ENCODE measurements around the gene APBB3.
"Not testable (repeated sequence)": the region's sequence is repeated elsewhere in the genome, so short reads cannot be mapped to it uniquely, and the experiment has no call there.

APBB3 gene

GRCh38 chr5:140564196-140565023, at the start of gene APBB3, which contains the start of gene SLC35A4:
APBB3 (minus strand) TSS chr5:140564598; CDS start chr5:140564245, 353 bp downstream.
SLC35A4 (plus strand) TSS chr5:140564828; CDS start chr5:140567170, 2,342 bp downstream.
- in situ Hi-C loops (cut with MboI; ENCODE audit: low sequenced_read_pairs): no loop called here

GRCh38 chr5:140611020-140611521, 46.7 kb upstream of the APBB3 start:
- in situ Hi-C loops (cut with MboI; ENCODE audit: low sequenced_read_pairs): no loop called here

- in situ Hi-C loops (cut with MboI; ENCODE audit: low sequenced_read_pairs): no loop called here
Measured at GRCh38 chr5:140609126-140609525, 44.7 kb upstream of the APBB3 start.

DNA sequence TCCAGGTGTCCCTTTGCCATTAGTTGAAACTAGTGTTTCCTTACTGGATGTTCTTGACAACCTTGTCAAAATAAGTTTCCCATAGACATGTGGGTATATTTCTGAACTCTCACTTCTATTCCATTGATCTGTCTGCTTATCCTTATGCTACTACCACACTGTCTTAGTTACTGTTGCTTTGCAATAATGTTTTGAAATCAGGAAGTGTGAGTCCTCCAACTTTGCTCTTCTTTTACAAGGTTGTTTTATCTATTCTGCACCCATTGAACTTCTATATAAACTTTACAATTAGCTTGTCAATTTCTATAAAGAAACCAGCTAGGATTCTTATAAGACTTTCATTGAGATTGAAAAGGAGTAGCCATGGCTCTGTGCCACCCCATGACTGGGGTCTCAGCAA, 44.3 kb upstream of the APBB3 start:
- in situ Hi-C loops (cut with MboI; ENCODE audit: low sequenced_read_pairs): no loop called here

DNA sequence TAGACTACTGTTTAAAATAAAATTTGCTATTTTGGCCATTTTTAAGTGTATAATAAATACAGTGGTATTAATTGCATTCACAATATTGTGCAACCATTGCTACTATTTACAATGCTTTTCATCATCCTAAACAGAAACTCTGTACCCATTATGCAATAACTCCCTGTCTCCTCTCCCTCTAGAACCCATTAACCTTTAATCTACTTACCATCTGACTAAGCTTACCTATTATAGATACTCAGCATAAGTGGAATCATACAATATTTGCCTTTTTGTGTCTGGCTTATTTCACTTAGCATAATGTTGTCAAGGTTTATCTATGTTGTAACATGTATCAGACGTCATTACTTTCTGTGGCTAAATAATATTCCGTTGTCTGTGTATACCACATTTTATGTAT, 42.6 kb upstream of the APBB3 start:
- in situ Hi-C loops (cut with MboI; ENCODE audit: low sequenced_read_pairs): no loop called here

DNA sequence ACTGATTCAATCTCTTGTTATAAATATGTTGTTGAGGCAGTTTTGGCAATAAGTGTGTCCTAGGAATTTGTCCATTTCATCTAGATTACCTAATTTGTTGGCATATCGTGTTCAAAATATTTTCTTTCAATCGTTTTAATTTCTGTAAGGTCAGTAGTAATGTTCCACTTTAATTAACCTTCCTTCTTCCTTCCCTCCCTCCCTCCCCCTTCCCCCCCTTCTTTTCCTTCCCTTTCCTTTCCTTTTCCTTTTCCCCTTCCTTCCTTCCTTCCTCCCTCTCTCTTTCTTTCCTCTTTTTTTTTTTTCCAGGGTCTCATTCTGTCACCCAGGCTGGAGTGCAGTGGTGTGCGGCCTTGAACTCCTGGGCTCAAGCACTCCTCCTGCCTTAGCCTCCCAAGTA, 41.5 kb upstream of the APBB3 start:
- in situ Hi-C loops (cut with MboI; ENCODE audit: low sequenced_read_pairs): no loop called here

DNA sequence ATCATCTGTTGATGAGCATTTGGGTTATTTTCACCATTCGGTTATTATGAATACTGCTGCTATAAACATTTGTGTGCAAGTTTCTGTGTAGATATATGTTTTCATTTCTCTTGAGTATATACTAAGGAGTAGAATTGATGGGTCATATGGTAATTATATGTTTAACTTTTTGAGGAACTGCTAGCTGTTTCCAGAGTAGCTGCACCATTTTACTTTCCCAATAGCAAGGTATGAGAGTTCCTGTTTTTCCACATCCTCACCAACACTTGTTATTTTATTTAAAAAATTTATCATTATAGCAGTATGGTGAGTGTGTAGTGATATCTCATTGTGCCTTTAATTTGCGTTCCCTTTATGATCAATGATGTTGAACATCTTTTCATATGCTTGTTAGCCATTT, 39.3 kb upstream of the APBB3 start:
- in situ Hi-C loops (cut with MboI; ENCODE audit: low sequenced_read_pairs): no loop called here

- in situ Hi-C loops (cut with MboI; ENCODE audit: low sequenced_read_pairs): not testable (repeated sequence)
Measured at GRCh38 chr5:140603446-140603698, 39.0 kb upstream of the APBB3 start.

DNA sequence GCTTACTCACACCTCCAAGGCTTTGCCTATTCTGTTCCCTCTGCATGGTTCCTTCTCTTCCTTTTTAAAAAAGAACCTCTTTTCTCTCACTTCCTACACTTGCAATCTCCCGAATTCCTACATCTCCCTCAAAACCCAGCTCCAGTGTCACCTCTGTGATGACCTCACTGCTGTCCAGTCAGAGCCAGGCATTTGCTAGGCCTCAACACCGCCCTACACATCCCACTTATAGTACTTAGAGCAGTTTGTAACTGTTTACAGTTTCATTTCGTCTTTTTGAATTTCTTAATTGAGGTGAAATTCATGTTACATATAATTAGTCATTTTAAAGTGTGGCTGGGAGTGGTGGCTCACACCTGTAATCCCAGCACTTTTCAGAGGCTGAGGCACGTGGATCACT, 37.7 kb upstream of the APBB3 start:
- in situ Hi-C loops (cut with MboI; ENCODE audit: low sequenced_read_pairs): no loop called here

DNA sequence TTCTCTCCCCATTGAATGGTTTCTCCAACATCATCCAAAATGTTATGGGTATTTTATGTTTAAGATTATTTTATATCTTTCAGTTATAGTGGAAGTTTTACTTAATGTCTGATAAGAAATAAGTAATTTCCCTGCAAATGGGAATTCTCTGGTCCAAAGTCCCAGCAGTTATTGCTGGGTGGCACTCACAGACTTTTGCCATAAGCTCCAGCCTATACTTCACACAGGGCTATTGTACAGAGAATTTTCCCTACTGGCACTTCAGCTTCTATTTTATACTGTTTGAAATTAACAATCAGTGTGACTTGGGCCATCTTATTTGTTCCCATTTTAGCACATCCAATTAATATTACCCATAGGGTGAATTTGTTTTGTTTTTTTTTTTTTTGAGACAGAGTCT, 35.7 kb upstream of the APBB3 start:
- in situ Hi-C loops (cut with MboI; ENCODE audit: low sequenced_read_pairs): no loop called here

GRCh38 chr5:140598836-140599235, 34.4 kb upstream of the APBB3 start:
- in situ Hi-C loops (cut with MboI; ENCODE audit: low sequenced_read_pairs): no loop called here

- in situ Hi-C loops (cut with MboI; ENCODE audit: low sequenced_read_pairs): no loop called here
Measured at GRCh38 chr5:140596321-140596741, 31.9 kb upstream of the APBB3 start.

- in situ Hi-C loops (cut with MboI; ENCODE audit: low sequenced_read_pairs): no loop called here
Measured at GRCh38 chr5:140595538-140596300, 31.3 kb upstream of the APBB3 start.

DNA sequence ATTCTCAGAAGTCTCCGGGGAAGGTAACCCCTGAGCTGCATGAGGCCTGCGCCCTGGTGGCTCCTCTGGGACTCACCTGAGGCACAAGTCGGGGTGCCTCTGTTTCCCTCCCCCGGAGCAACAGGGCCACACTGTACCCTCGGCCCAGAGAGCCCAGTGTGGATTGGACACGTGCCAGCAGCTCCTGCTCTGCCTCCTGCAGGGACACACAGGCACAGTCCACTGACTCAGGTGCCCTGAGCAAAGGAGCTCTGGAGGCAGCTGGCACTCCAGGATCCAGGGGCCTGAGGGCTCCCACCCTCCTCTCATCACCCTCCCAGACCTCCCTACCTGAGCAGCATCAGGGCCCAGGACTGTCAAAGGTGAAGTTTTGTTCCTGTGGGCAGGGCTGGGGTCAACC, 29.8 kb upstream of the APBB3 start:
- in situ Hi-C loops (cut with MboI; ENCODE audit: low sequenced_read_pairs): no loop called here

DNA sequence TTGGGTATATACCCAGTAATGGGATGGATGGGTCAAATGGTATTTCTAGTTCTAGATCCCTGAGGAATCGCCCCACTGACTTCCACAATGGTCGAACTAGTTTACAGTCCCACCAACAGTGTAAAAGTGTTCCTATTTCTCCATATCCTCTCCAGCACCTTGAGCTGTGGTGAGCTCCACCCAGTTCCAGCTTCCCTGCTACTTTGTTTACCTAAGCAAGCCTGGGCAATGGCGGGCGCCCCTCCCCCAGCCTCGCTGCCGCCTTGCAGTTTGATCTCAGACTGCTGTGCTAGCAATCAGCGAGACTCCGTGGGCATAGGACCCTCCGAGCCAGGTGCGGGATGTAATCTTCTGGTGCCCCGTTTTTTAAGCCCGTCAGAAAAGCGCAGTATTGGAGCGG, 28.7 kb upstream of the APBB3 start:
- in situ Hi-C loops (cut with MboI; ENCODE audit: low sequenced_read_pairs): not testable (repeated sequence)

DNA sequence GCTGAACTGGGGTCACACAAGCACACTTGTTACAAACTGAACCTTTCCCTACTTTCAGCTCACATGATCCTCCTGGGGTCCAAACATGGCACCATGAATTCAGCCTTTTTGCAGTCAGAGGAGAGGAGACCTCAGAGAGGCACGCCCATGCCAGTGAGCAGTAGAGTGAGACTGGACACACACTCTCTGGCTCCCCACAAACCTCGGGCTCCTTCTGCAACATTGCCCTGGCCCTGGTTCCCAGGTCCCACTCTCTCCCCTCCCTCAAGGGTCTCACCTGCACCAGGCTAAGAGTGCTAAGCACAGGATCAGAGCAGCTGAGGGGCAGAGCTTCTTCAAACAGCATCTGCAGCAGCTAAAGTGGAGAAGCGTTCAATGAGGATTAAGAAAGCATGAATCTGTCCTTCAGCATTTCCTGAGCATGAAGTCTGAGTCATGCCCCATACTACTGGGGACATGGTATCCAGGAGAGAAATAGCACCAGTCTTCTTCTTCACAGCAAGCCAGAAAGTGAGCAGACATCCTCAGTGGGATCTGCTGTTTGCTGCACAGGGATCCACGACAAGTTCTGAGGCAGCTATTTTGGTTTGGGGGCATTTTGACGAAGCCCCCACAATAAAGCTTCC, 27.5 kb upstream of the APBB3 start:
- in situ Hi-C loops (cut with MboI; ENCODE audit: low sequenced_read_pairs): no loop called here

GRCh38 chr5:140590861-140591260, 26.5 kb upstream of the APBB3 start:
- in situ Hi-C loops (cut with MboI; ENCODE audit: low sequenced_read_pairs): no loop called here

GRCh38 chr5:140588311-140589070, 24.1 kb upstream of the APBB3 start:
- in situ Hi-C loops (cut with MboI; ENCODE audit: low sequenced_read_pairs): no loop called here

DNA sequence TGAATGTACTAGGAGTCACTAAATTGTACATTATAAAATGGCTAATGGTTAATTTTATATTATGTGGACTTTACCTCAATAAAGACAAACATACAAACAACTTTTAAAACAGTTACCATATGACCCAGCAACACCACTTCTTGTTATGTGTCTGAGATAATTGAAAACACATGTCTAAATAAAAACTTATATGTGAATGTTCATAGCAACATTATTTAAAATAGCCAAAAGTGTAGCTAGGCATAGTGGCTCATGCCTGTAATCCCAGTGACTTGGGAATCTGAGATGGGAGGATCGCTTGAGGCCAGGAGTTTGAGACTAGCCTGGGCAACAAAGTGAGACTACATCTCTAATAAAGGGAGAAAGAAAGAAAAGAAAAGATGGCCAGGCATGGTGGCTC, 23.1 kb upstream of the APBB3 start:
- in situ Hi-C loops (cut with MboI; ENCODE audit: low sequenced_read_pairs): no loop called here

GRCh38 chr5:140579188-140579747, 14.9 kb upstream of the APBB3 start:
- in situ Hi-C loops (cut with MboI; ENCODE audit: low sequenced_read_pairs): not testable (repeated sequence)

- in situ Hi-C loops (cut with MboI; ENCODE audit: low sequenced_read_pairs): no loop called here
Measured at GRCh38 chr5:140576776-140577201, 12.4 kb upstream of the APBB3 start.

Measured in hTERT RPE-1 (cell line).